CD4-positive, alpha-beta T cell (primary cell): Measurements from ENCODE around the gene TK1. TPM values are rescaled to one million over a fixed set of nuclear protein-coding genes. Genes with fewer than 3 reads are reported as not detected.

Experiments
- ATAC-seq: fragments of 200-7000 bp; cut with Tn5 transposase; one replicate; pipeline ENCODE4 v1.10.0; 2022; ENCODE audit warnings: mild to moderate bottlenecking; ENCODE audit not compliant: poor library complexity
- CTCF ChIA-PET: fragments of 350-600 bp; sonication (Branson Sonifier 250); formaldehyde crosslinking; loops from one replicate; lab custom pipeline; 2021; ENCODE audit warnings: antibody characterized with exemption, inconsistent platforms; lab: Charles Lee
- POLR2A ChIA-PET: fragments of 350-600 bp; sonication (Branson Sonifier 250); formaldehyde crosslinking; loops from one replicate; lab custom pipeline; 2021; ENCODE audit warnings: antibody characterized with exemption, inconsistent platforms; lab: Charles Lee
- DNase-seq, 14 experiments: peaks; one replicate each; pipeline ENCODE4 v3.0.0-alpha.2; 2013 to 2020; ENCODE audit warnings: mixed read lengths in 2 of 14
- H3K27ac ChIP-seq, 2 donors: one replicate each; pipeline versions ENCODE4 v1.5.1 to v1.7.0; 2013; ENCODE audit warnings: low read length in 2 of 2, low read depth in 1 of 2, mild to moderate bottlenecking in 1 of 2
- H3K27me3 ChIP-seq, 2 experiments: 1 replicate in 1 of 2; 2 replicates in 1 of 2; pipeline versions ENCODE4 v1.6.1 to v1.7.0; 2013; ENCODE audit warnings: low read length in 2 of 2, control low read depth in 1 of 2, mild to moderate bottlenecking in 1 of 2, moderate library complexity in 1 of 2; ENCODE audit not compliant: insufficient read depth in 2 of 2, control insufficient read depth in 1 of 2
- H3K36me3 ChIP-seq: one replicate; pipeline ENCODE4 v1.6.1; 2013; ENCODE audit warnings: low read length, control low read depth; ENCODE audit not compliant: insufficient read depth
- H3K4me1 ChIP-seq: one replicate; pipeline ENCODE4 v1.6.1; 2013; ENCODE audit warnings: low read length, control low read depth; ENCODE audit not compliant: insufficient read depth
- H3K4me3 ChIP-seq: one replicate; pipeline ENCODE4 v1.5.1; 2013; ENCODE audit warnings: mild to moderate bottlenecking, low read length, moderate library complexity
- H3K9me3 ChIP-seq, 2 experiments: 1 replicate in 1 of 2; 2 replicates in 1 of 2; pipeline versions ENCODE4 v1.6.1 to v1.7.0; 2013; ENCODE audit warnings: low read length in 2 of 2, mild to moderate bottlenecking in 2 of 2, control low read depth in 1 of 2, moderate library complexity in 1 of 2; ENCODE audit not compliant: control insufficient read depth in 1 of 2, insufficient read depth in 1 of 2
- H3K27ac Mint-ChIP-seq: one replicate; pipeline ENCODE4 v1.8.0; 2020; ENCODE audit warnings: mixed read lengths
- H3K27me3 Mint-ChIP-seq: one replicate; pipeline ENCODE4 v1.8.0; 2021; ENCODE audit warnings: mixed read lengths
- H3K36me3 Mint-ChIP-seq: one replicate; pipeline ENCODE4 v1.8.0; 2021; ENCODE audit warnings: low read depth, mixed read lengths
- H3K4me1 Mint-ChIP-seq: one replicate; pipeline ENCODE4 v1.8.0; 2021; ENCODE audit warnings: low read depth, mixed read lengths
- H3K4me3 Mint-ChIP-seq: one replicate; pipeline ENCODE4 v1.8.0; 2020; ENCODE audit warnings: mild to moderate bottlenecking, mixed read lengths
- H3K9me3 Mint-ChIP-seq: one replicate; pipeline ENCODE4 v1.8.0; 2020; ENCODE audit warnings: mixed read lengths
- intact Hi-C, 2 experiments: fragments of 100-400 bp; cut with DNase I in 1 of 2; cut with micrococcal nuclease in 1 of 2; formaldehyde crosslinking; loops; one replicate each; pipeline versions ENCODE4 v1.15.1 to v1.9.0; 2023 to 2025; cut with DNase I, micrococcal nuclease
- total RNA-seq, 174 experiments: library from RNA in 2 of 174; stranded (reverse) in 2 of 174; gene quantifications; one replicate each; pipeline ENCODE4 v1.2.3 and lab custom pipeline; 2021 to 2026
- TF ChIP-seq, protein P1 (sequence below): fragments of 200-600 bp; IDR thresholded peaks from one replicate; pipeline ENCODE4 v1.8.0; 2022; ENCODE audit warnings: antibody characterized with exemption, mild to moderate bottlenecking

The TK1 gene
- total RNA-seq, 2 experiments from 2014 or later = 0.78 to 0.88 TPM

- Histone ChIP-seq H3K4me3 (no peak overlapping the region), H3K27me3 (no peaks in the 10 kb centered on the region), H3K4me1 (no peaks in the 10 kb centered on the region), H3K9me3 (no peaks in the 10 kb centered on the region), H3K27ac (no peak overlapping the region), H3K36me3 (no peaks in the 10 kb centered on the region)
- CTCF ChIA-PET = no interaction called here
- POLR2A ChIA-PET = no interaction called here
- ATAC-seq = no peak
- Mint-ChIP-seq H3K27ac (no peak overlapping the region), H3K4me1 (no peaks in the 10 kb centered on the region), H3K36me3 (no peaks in the 10 kb centered on the region), H3K27me3 (no peaks in the 10 kb centered on the region), H3K4me3 (no peak overlapping the region), H3K9me3 (no peaks in the 10 kb centered on the region)
- DNase-seq = no peak
- intact Hi-C loops = no loop called here
- TF ChIP-seq, protein P1, sequence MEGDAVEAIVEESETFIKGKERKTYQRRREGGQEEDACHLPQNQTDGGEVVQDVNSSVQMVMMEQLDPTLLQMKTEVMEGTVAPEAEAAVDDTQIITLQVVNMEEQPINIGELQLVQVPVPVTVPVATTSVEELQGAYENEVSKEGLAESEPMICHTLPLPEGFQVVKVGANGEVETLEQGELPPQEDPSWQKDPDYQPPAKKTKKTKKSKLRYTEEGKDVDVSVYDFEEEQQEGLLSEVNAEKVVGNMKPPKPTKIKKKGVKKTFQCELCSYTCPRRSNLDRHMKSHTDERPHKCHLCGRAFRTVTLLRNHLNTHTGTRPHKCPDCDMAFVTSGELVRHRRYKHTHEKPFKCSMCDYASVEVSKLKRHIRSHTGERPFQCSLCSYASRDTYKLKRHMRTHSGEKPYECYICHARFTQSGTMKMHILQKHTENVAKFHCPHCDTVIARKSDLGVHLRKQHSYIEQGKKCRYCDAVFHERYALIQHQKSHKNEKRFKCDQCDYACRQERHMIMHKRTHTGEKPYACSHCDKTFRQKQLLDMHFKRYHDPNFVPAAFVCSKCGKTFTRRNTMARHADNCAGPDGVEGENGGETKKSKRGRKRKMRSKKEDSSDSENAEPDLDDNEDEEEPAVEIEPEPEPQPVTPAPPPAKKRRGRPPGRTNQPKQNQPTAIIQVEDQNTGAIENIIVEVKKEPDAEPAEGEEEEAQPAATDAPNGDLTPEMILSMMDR = no peak
Measured at GRCh38 chr17:78206298-78206697, 19.4 kb upstream of the TK1 start.

- Histone ChIP-seq H3K27ac (no peak overlapping the region), H3K4me1 (no peaks in the 10 kb centered on the region), H3K9me3 (no peaks in the 10 kb centered on the region), H3K36me3 (no peaks in the 10 kb centered on the region), H3K27me3 (no peaks in the 10 kb centered on the region), H3K4me3 (no peak overlapping the region)
- Mint-ChIP-seq H3K36me3 (no peaks in the 10 kb centered on the region), H3K27me3 (no peaks in the 10 kb centered on the region), H3K4me3 (no peak overlapping the region), H3K9me3 (no peaks in the 10 kb centered on the region), H3K4me1 (no peaks in the 10 kb centered on the region), H3K27ac (no peak overlapping the region)
- intact Hi-C loops = no loop called here
- ATAC-seq (no peak), DNase-seq (no peak)
- TF ChIP-seq, protein P1 = no peak
- ChIA-PET POLR2A (no interaction called here), CTCF (no interaction called here)
Measured at GRCh38 chr17:78205124-78205775, 18.4 kb upstream of the TK1 start.

DNA sequence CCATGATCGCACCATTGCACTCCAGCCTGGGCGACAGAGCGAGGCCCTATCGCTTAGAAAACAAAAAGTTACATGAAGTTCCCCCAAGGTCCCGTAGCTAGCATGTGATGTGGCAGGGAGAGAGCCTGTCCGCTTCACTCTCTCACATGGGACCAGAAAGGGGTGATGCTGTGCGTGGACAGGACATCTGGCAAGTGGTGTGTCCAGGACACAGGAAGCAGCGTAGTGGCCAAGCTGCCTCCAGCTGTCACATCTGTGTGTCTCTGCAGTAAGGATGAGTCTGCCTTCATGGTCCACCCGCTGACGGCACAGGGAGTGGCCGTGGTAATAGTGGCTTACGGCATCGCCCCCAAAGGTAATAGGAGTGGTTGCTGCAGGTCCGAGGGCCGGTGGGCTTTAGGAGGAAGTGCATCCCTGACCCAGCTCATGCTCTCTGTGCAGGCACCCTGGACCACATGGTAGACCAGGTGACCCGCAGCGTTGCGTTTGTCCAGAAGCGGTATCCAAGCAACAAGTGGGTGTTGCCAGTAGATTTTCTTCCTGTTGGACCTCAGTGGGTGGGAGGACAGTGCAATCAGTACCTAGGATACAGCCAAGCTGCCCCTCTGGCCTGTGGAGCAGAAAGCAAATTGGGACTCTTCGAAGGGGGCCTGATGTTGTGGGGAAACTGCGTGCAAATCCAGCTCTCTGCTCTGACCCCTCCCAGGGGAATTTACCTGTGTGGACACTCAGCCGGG, 17.7 kb upstream of the TK1 start:
- Histone ChIP-seq H3K27me3 (no peaks in the 10 kb centered on the region), H3K9me3 (no peaks in the 10 kb centered on the region), H3K4me3 (no peak overlapping the region), H3K27ac (no peak overlapping the region), H3K4me1 (peaks cover 1% of the 10 kb centered on the region), H3K36me3 (no peaks in the 10 kb centered on the region)
- H3K9me3 Mint-ChIP-seq = no peaks in the 10 kb centered on the region
- CTCF ChIA-PET = no interaction called here
- no peak overlapping the region for H3K27ac Mint-ChIP-seq
- DNase-seq (no peak), ATAC-seq (no peak)
- H3K36me3 Mint-ChIP-seq = no peaks in the 10 kb centered on the region
- no peak overlapping the region for H3K4me3 Mint-ChIP-seq
- no peaks in the 10 kb centered on the region for H3K4me1 Mint-ChIP-seq
- TF ChIP-seq, protein P1 = no peak
- intact Hi-C loops = no loop called here
- POLR2A ChIA-PET = no interaction called here
- H3K27me3 Mint-ChIP-seq = no peaks in the 10 kb centered on the region
